ENCODE data around the gene SDF2L1. TPM values are rescaled to one million over a fixed set of nuclear protein-coding genes. Genes with fewer than 3 reads are reported as not detected.
A peak's percentile ranks its signal among the peaks of the same experiment; 100 is the strongest.

Gene SDF2L1
- total and polyA plus RNA-seq, 9 of the 15 experiments (the other 6 are each of a cell fraction or from before 2014, with no cell fraction given): 15.1 to 989 (median 124) TPM

DNA sequence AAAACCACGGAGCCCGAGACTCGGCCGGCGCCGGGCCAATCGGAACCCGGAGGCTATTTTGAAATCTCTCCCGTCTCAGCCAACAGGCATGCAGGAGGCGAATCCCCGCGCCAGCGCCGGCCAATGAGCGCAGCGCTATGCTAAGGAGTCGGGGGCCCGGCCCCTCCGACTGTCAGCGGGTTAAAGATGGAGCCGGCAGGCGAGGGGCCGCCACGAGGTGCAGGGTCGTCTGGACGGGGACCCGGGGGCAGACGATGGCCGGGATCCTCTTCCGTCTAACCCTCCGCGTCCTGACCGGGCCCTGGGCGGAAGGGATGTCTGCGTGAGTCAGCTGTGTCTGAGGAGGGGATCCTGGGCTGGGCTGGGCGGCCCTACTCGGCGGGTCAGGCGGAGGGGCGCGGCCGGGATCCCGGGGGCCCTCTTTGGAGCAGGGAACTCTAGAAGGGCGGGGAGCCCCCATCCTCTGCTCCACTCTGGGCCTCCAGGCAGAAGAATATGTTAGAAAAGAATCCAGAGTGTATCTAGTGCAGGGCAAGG lies 10.0 kb downstream of the SDF2L1 start:
- DNase-seq (ENCODE audit: extremely low read depth in 1 of 4, low spot score in 3 of 4) (peak; percentile 100), FAIRE-seq (peak; percentile 90), ATAC-seq (peak; percentile 94)
- Histone ChIP-seq H3K4me2 (ENCODE audit: insufficient read depth, low read length) (peak overlapping the region; percentile 85), H2AFZ (ENCODE audit: low read depth, low read length) (peak overlapping the region; percentile 81), H3K79me2 (ENCODE audit: control insufficient read depth, insufficient read depth, low read length) (peaks cover 18% of the 10 kb centered on the region), H3K4me1 (replicated peaks in 1 of 2; ENCODE audit: control insufficient read depth in 2 of 2, insufficient read depth in 2 of 2, low read length in 2 of 2) (peaks cover 35 to 42% of the 10 kb centered on the region in 2 experiments), H3K4me3 (peak overlapping the region; percentile 47), H3K27ac (ENCODE audit: extremely low read depth, low read depth, low read length) (peak overlapping the region; percentile 69), H3K9me1 (ENCODE audit: control insufficient read depth, insufficient read depth, low read length) (peaks cover 13% of the 10 kb centered on the region), H3K27me3 (ENCODE audit: control insufficient read depth in 2 of 2, insufficient read depth in 2 of 2, low read length in 2 of 2) (no peaks in the 10 kb centered on the region), H4K20me1 (replicated peaks; ENCODE audit: control insufficient read depth, insufficient read depth, low read length) (peaks cover 8% of the 10 kb centered on the region), H3K36me3 (ENCODE audit: control insufficient read depth, insufficient read depth, low read length) (peaks cover 50% of the 10 kb centered on the region), H3K9ac (ENCODE audit: insufficient read depth in 1 of 2, low read depth in 2 of 2, low read length in 2 of 2) (peak overlapping the region; percentile 75 to 91), H3K9me3 (replicated peaks; ENCODE audit: control insufficient read depth, insufficient read depth, low read depth, low read length) (no peaks in the 10 kb centered on the region)
- in situ Hi-C loops (cut with MboI) (loop anchor here (25.0 kb wide), 1 partner anchor 1315 kb away; no protein-coding TSS in a partner anchor), intact Hi-C loops (cut with micrococcal nuclease) (loop anchor here (1.0 to 10.0 kb wide), 3 partner anchors 14 to 797 kb away; partner anchors contain the start of genes CCDC116, PI4KA, PPIL2 and SNAP29)
- ChIA-PET CTCF (ENCODE audit: low intra/inter-chr PET ratio) (interaction anchor here (1.2 kb wide), 1 partner anchor 286 kb away, joined by 5 read pairs; no protein-coding TSS in a partner anchor), POLR2A (interaction anchor here (0.5 to 75.5 kb wide), 20 partner anchors 7 to 1107 kb away, joined by 3 to 4622 read pairs (median 4); partner anchors contain the start of genes CCDC116, PPIL2, SDF2L1 and YDJC)
- WGBS (ENCODE audit: insufficient coverage, low coverage, missing lambda C conversion rate): under 1% methylated on average over 44 of the region's 44 CpGs
- BruUV-seq (replicated peaks): no TSS peak
- no peak for TF ChIP-seq SMAD4 (CRISPR knock-in tag; conservative IDR thresholded peaks at IDR 0.05)
- no peak for TF ChIP-seq ARID3A (IDR thresholded peaks at IDR 0.05; ENCODE audit: borderline replicate concordance, low read depth, low read length)
- no peak for TF ChIP-seq SUPT5H (IDR thresholded peaks at IDR 0.05)
- TF ChIP-seq MAFK (IDR thresholded peaks at IDR 0.05; ENCODE audit: low read length): peak; percentile 31
- peak; percentile 48; the same call in 1 of the 2 replicates for TF ChIP-seq SMC3 (conservative IDR thresholded peaks at IDR 0.05; ENCODE audit: insufficient read depth, low read depth, low read length)
- TF ChIP-seq HMGXB4 (CRISPR knock-in tag; IDR thresholded peaks at IDR 0.05): 0 out of 2 replicates have a peak, but pooled peaks have one; percentile 17
- TF ChIP-seq RFX5 (IDR thresholded peaks at IDR 0.05; ENCODE audit: low read depth, low read length): peak; percentile 66
- peak in 1 of 2 experiments; percentile 99; a peak in 2 of 4 replicates for TF ChIP-seq SIN3A (IDR thresholded peaks at IDR 0.05; ENCODE audit: borderline replicate concordance in 2 of 2, control insufficient read depth in 1 of 2, low read depth in 2 of 2, low read length in 2 of 2)
- peak in 1 of 3 experiments; percentile 97 for TF ChIP-seq YY1 (IDR thresholded peaks at IDR 0.05; ENCODE audit: borderline replicate concordance in 1 of 3, control insufficient read depth in 1 of 3, extremely low read depth in 1 of 3, insufficient read depth in 3 of 3, insufficient read length in 1 of 3, insufficient replicate concordance in 2 of 3, low read depth in 1 of 3, low read length in 2 of 3)
- TF ChIP-seq, protein P1, sequence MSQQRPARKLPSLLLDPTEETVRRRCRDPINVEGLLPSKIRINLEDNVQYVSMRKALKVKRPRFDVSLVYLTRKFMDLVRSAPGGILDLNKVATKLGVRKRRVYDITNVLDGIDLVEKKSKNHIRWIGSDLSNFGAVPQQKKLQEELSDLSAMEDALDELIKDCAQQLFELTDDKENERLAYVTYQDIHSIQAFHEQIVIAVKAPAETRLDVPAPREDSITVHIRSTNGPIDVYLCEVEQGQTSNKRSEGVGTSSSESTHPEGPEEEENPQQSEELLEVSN (IDR thresholded peaks at IDR 0.05; ENCODE audit: borderline replicate concordance in 1 of 2, extremely low read depth in 1 of 2, insufficient read depth in 1 of 2, insufficient read length in 1 of 2, low read depth in 1 of 2, low read length in 1 of 2, poor library complexity in 1 of 2, severe bottlenecking in 1 of 2): peak in 1 of 2 experiments; percentile 97
- no peak for TF ChIP-seq ELF1 (tag; IDR thresholded peaks at IDR 0.05)
- no peak for TF ChIP-seq ADNP (tag; IDR thresholded peaks at IDR 0.05)
- no peak for TF ChIP-seq THRB (CRISPR knock-in tag; conservative IDR thresholded peaks at IDR 0.05)
